GM11168 (cell line): ENCODE measurements around the gene PODXL.
"Not testable (repeated sequence)": the region's sequence is repeated elsewhere in the genome, so short reads cannot be mapped to it uniquely, and the experiment has no call there.

Experiments used
- in situ Hi-C: fragments of 300-500 bp; cut with MboI; formaldehyde crosslinking; loops from one replicate; pipeline ENCODE4 v1.12.0; 2022; ENCODE audit warnings: low sequenced_read_pairs; ENCODE audit not compliant: unreplicated experiment

PODXL gene

DNA sequence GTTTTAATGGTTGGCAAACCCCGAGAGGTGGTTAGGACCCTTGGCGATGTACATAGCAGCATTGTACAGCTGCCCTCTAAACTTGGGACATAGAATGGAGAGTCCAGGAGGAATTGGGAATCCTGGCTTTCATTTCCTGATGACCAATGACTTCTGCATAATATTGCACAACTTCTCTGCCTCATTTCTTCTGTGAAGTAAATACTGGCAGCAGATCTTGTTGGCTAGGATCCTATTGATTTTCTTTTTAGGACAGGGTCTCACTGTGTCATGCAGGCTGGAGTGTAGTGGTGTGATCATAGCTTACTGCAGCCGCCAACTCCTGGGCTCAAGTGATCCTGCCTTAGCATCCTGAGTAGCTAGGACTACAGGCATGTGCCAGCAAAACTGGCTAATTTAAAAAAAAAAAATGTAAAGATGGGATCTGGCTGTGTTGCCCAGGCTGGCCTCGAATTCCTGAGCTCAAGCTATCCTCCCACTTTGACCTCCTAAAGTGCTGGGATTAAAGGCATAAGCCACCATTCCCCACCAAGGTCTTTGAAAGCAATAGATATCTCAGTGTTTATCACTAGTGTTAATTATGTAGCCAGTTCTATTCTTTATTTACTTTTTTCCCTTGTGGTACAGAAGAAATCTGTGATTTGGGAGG is 58.1 kb downstream of the PODXL start:
- in situ Hi-C loops = no loop called here

GRCh38 chr7:131497454-131497853 is 59.0 kb downstream of the PODXL start:
- in situ Hi-C loops = no loop called here

- in situ Hi-C loops = no loop called here
These were observed 60.5 kb downstream of the PODXL start for GRCh38 chr7:131495669-131496498.

GRCh38 chr7:131494182-131494581 is 62.2 kb downstream of the PODXL start:
- in situ Hi-C loops = no loop called here

DNA sequence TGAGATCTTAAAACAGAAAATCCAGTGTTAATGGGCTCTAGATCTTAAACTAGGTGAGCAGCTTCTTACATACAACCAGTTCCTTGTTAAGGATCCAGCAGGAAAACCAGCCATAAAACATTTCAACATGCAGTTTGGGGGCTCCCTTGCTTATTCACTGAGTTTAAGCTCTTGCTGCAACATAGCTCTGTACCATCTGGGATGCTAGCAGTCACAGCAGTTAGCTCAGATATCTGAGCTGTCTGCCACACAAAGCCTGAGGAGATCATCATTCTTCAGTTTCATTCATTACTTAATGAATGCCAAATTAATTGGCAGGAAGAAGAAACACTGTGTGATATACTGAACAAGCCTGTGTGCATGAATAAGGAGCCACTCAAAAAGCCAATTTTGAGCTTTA is 62.8 kb downstream of the PODXL start:
- in situ Hi-C loops = no loop called here

DNA sequence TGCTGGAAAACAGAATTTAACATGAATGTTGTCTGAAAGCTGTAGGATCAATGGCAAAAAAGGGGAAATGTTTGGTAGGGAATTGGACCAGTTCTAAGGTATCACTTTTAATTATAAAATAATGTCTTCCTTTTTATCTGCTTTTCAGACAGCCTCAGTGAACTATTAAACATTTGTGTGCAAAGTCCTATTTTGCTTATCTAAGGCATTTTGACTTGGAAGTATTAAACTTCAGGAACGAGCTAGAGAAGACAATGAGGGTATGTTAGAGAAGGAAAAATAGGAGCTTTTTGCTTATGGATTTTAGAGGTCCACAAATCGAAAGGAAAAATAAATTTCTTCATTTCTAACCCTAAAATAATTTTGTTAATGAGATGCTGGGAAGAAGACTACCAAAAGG is 63.3 kb downstream of the PODXL start:
- in situ Hi-C loops = no loop called here

- in situ Hi-C loops = no loop called here
These were observed 66.5 kb downstream of the PODXL start for GRCh38 chr7:131489881-131490280.

DNA sequence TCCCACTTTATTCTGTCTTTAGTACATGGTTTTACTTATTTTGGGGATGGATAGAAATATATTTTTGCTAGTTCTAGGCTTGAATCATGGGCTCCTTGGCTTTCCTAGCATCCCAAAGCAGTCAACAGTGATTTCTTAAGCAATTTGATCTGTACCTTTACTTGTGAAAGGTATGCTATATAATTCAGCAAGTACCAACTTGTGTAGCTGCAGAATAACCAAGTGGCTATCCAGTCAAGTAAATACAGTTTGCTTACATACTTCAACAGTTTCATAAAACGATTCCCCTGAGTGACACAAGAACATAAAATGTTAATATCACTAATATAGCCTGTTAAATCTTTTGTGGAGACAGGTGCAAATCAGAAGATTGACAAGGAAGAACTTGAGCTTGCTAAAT is 67.2 kb downstream of the PODXL start:
- in situ Hi-C loops = no loop called here

DNA sequence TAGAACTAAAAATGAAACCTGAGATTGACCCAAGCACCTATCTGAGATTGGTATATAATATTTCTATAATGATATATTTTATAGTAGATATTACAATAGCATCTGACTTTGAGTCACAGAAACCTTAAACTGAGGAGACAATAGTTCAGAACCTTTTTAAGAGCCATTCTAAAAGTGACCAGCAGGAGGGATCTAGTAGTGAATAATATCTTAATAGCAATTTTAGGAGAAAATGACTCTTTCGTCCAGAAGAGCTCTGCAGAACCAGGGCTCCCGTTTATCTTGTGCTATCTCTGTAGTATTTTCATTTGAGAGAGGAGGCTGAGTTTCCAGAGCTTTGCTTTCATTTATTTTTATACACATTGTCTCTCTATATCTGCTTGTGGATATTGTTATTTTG is 68.1 kb downstream of the PODXL start:
- in situ Hi-C loops = no loop called here

- in situ Hi-C loops = no loop called here
These were observed 69.2 kb downstream of the PODXL start for GRCh38 chr7:131487217-131487616.

DNA sequence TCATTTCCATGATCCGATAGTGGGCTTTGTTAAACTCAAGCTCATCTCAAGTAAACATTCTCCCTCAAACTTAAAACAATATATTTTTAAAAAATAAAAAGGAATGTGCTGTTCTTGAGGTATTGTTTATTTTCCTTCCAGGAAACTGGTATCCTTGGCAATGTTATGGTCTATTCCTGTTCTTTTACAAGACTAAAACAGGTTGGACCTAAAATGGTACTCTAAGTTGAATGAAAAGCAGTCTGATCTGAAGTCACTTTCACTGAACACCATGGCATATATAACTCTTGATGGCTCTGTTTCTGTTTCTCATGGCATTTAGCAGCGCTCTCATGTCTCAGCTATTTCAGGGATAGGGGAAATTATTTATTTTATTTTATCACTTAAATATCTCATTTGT is 70.1 kb downstream of the PODXL start:
- in situ Hi-C loops = no loop called here

DNA sequence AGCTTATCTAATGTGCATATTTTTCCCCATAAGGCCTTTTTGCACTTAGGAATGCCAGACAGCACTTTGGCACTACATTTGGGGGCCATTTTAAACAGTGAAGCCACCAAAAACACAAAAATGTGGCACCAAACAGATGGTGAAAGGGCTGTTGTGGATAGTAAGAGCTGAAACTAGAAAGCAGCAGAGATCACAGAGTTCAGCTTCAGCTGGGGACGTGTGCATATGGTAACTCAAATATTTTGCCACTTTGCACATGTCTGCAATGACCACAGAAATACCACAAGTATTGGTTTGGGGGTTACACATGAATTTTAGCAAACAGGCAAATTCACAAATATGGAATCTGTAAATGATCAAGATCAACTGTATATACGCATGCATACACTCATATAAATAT is 72.8 kb downstream of the PODXL start:
- in situ Hi-C loops = no loop called here

GRCh38 chr7:131482800-131483199 is 73.6 kb downstream of the PODXL start:
- in situ Hi-C loops = no loop called here

- in situ Hi-C loops = no loop called here
These were observed 75.8 kb downstream of the PODXL start for GRCh38 chr7:131480384-131481315.

- in situ Hi-C loops = no loop called here
These were observed 79.7 kb downstream of the PODXL start for GRCh38 chr7:131476740-131477139.

- in situ Hi-C loops = no loop called here
These were observed 85.0 kb downstream of the PODXL start for GRCh38 chr7:131471250-131472004.

- in situ Hi-C loops = no loop called here
These were observed 88.6 kb downstream of the PODXL start for GRCh38 chr7:131467788-131468187.

- in situ Hi-C loops = no loop called here
These were observed 89.6 kb downstream of the PODXL start for GRCh38 chr7:131466735-131467365.

- in situ Hi-C loops = not testable (repeated sequence)
These were observed 93.7 kb downstream of the PODXL start for GRCh38 chr7:131462715-131463114.

GRCh38 chr7:131462059-131462458 is 94.4 kb downstream of the PODXL start:
- in situ Hi-C loops = no loop called here
